Measurements from ENCODE around the gene DNASE1L2.
"Not testable (repeated sequence)": the region's sequence is repeated elsewhere in the genome, so short reads cannot be mapped to it uniquely, and the experiment has no call there.

GRCh38 chr16:2263026-2263425 is 26.8 kb downstream of the DNASE1L2 start:
- not testable (repeated sequence) for TF ChIP-seq CTCF (IDR thresholded peaks at IDR 0.05; ENCODE audit: low read depth, low read length); POLR2A (IDR thresholded peaks at IDR 0.05; ENCODE audit: extremely low read depth, insufficient read length)

All from NB4 (cell line).